Measurements from ENCODE around the gene CCDC186.

CCDC186 gene

GRCh38 chr10:114173921-114174694, at the start of gene CCDC186:
Gene CCDC186, minus strand, starts transcription at chr10:114174203. Its CDS starts 10,935 bp downstream, at chr10:114163268.
- DNase-seq (ENCODE audit: low spot score), result peak; percentile 97

- DNase-seq (ENCODE audit: low spot score), result no peak
Observed at GRCh38 chr10:114223066-114223465, 49.1 kb upstream of the CCDC186 start.

GRCh38 chr10:114221235-114221634, 47.2 kb upstream of the CCDC186 start:
- no peak for DNase-seq (ENCODE audit: low spot score)

GRCh38 chr10:114220281-114220680, 46.3 kb upstream of the CCDC186 start:
- no peak for DNase-seq (ENCODE audit: low spot score)

GRCh38 chr10:114215033-114215432, 41.0 kb upstream of the CCDC186 start:
- DNase-seq (ENCODE audit: low spot score), result no peak

- no peak for DNase-seq (ENCODE audit: low spot score)
Observed at GRCh38 chr10:114212153-114212552, 38.1 kb upstream of the CCDC186 start.

GRCh38 chr10:114208351-114208750, 34.3 kb upstream of the CCDC186 start:
- DNase-seq (ENCODE audit: low spot score), result no peak

GRCh38 chr10:114207349-114207748, 33.3 kb upstream of the CCDC186 start:
- DNase-seq (ENCODE audit: low spot score), result no peak

- no peak for DNase-seq (ENCODE audit: low spot score)
Observed at GRCh38 chr10:114206902-114207301, 32.9 kb upstream of the CCDC186 start.

GRCh38 chr10:114202812-114203211, 28.8 kb upstream of the CCDC186 start:
- no peak for DNase-seq (ENCODE audit: low spot score)

GRCh38 chr10:114199239-114199638, 25.2 kb upstream of the CCDC186 start:
- DNase-seq (ENCODE audit: low spot score), result no peak

GRCh38 chr10:114195079-114195478, 21.1 kb upstream of the CCDC186 start:
- DNase-seq (ENCODE audit: low spot score), result no peak

- no peak for DNase-seq (ENCODE audit: low spot score)
Observed at GRCh38 chr10:114189700-114190099, 15.7 kb upstream of the CCDC186 start.

- DNase-seq (ENCODE audit: low spot score), result no peak
Observed at GRCh38 chr10:114188900-114189299, 14.9 kb upstream of the CCDC186 start.

GRCh38 chr10:114188001-114188400, 14.0 kb upstream of the CCDC186 start:
- DNase-seq (ENCODE audit: low spot score), result no peak

GRCh38 chr10:114184276-114184675, 10.3 kb upstream of the CCDC186 start:
- no peak for DNase-seq (ENCODE audit: low spot score)

- DNase-seq (ENCODE audit: low spot score), result no peak
Observed at GRCh38 chr10:114183563-114183962, 9.6 kb upstream of the CCDC186 start.

- no peak for DNase-seq (ENCODE audit: low spot score)
Observed at GRCh38 chr10:114181971-114182370, 8.0 kb upstream of the CCDC186 start.

- no peak for DNase-seq (ENCODE audit: low spot score)
Observed at GRCh38 chr10:114180937-114181336, 6.9 kb upstream of the CCDC186 start.

- DNase-seq (ENCODE audit: low spot score), result no peak
Observed at GRCh38 chr10:114179747-114180146, 5.7 kb upstream of the CCDC186 start.

GRCh38 chr10:114179148-114179547, 5.1 kb upstream of the CCDC186 start, which contains the start of gene TDRD1:
Gene TDRD1, plus strand, starts transcription at chr10:114179353. Its CDS starts 8,479 bp downstream, at chr10:114187832.
- no peak for DNase-seq (ENCODE audit: low spot score)

GRCh38 chr10:114176511-114176910, 2.5 kb upstream of the CCDC186 start:
- no peak for DNase-seq (ENCODE audit: low spot score)

- no peak for DNase-seq (ENCODE audit: low spot score)
Observed at GRCh38 chr10:114175667-114176066, 1.7 kb upstream of the CCDC186 start.

- DNase-seq (ENCODE audit: low spot score), result no peak
Observed at GRCh38 chr10:114174695-114175188, 739 bp upstream of the CCDC186 start.
